Calu3 (cell line): Measurements from ENCODE around the gene HNRNPH2. TPM values are rescaled to one million over a fixed set of nuclear protein-coding genes. Genes with fewer than 3 reads are reported as not detected.
A peak's percentile ranks its signal among the peaks of the same experiment; 100 is the strongest.

ENCODE experiments used
- BruUV-seq: library from RNA; stranded (reverse); fragments of 400-500 nt; replicated peaks from 2 replicates; lab custom pipeline; 2021; lab: Mats Ljungman, UMichigan
- CTCF ChIA-PET: fragments of 300-600 bp; sonication (Branson Sonifier 250); formaldehyde crosslinking; loops from one replicate; lab custom pipeline; 2022; ENCODE audit warnings: antibody characterized with exemption; lab: Charles Lee
- DNase-seq: peaks from one replicate; pipeline ENCODE4 v3.0.0; 2022
- H3K27ac Mint-ChIP-seq: one replicate; pipeline ENCODE4 v1.8.0; 2022; ENCODE audit warnings: mixed read lengths; ENCODE audit not compliant: unreplicated experiment
- H3K27me3 Mint-ChIP-seq: one replicate; pipeline ENCODE4 v1.8.0; 2022; ENCODE audit warnings: mixed read lengths; ENCODE audit not compliant: unreplicated experiment
- H3K36me3 Mint-ChIP-seq: one replicate; pipeline ENCODE4 v1.8.0; 2022; ENCODE audit warnings: mild to moderate bottlenecking, moderate library complexity, mixed read lengths; ENCODE audit not compliant: insufficient read depth, unreplicated experiment
- H3K4me1 Mint-ChIP-seq: one replicate; pipeline ENCODE4 v1.8.0; 2022; ENCODE audit warnings: mild to moderate bottlenecking, low read depth, mixed read lengths; ENCODE audit not compliant: unreplicated experiment
- H3K4me3 Mint-ChIP-seq: one replicate; pipeline ENCODE4 v1.8.0; 2022; ENCODE audit warnings: mild to moderate bottlenecking, low read depth, moderate library complexity, mixed read lengths; ENCODE audit not compliant: unreplicated experiment
- H3K9me3 Mint-ChIP-seq: one replicate; pipeline ENCODE4 v1.8.0; 2022; ENCODE audit warnings: low read depth, mixed read lengths; ENCODE audit not compliant: unreplicated experiment
- CTCF ChIP-seq: fragments of 200-600 bp; IDR thresholded peaks from one replicate; pipeline ENCODE4 v1.8.0; 2022; ENCODE audit warnings: antibody characterized with exemption; ENCODE audit not compliant: unreplicated experiment
- intact Hi-C: fragments of 100-400 bp; cut with micrococcal nuclease; formaldehyde crosslinking; loops from one replicate; pipeline ENCODE4 v1.10.0; 2022; ENCODE audit not compliant: unreplicated experiment
- total RNA-seq: library from RNA; stranded (reverse); gene quantifications from 2 replicates; pipeline ENCODE4 v1.2.3, GENCODE V29; 2022

HNRNPH2 gene
- total RNA-seq, 1 experiment from 2014 or later: 71.8 TPM

GRCh38 chrX:101408532-101408841 lies 465 bp downstream of the HNRNPH2 start:
- peak overlapping the region; percentile 90 for H3K27ac Mint-ChIP-seq
- H3K9me3 Mint-ChIP-seq: no peaks in the 10 kb centered on the region
- CTCF ChIA-PET: no interaction called here
- intact Hi-C loops: loop anchor here (2.0 kb wide), 1 partner anchor 18 kb away; the partner anchor contains the start of gene RPL36A
- peak overlapping the region; percentile 80 for H3K4me3 Mint-ChIP-seq
- H3K4me1 Mint-ChIP-seq: peaks cover 17% of the 10 kb centered on the region
- no peak for TF ChIP-seq CTCF
- H3K27me3 Mint-ChIP-seq: no peaks in the 10 kb centered on the region
- no peak for DNase-seq
- peaks cover 44% of the 10 kb centered on the region for H3K36me3 Mint-ChIP-seq
- TSS peak; percentile 62 for BruUV-seq

- DNase-seq: no peak
- H3K36me3 Mint-ChIP-seq: peaks cover 44% of the 10 kb centered on the region
- no peaks in the 10 kb centered on the region for H3K9me3 Mint-ChIP-seq
- no peaks in the 10 kb centered on the region for H3K27me3 Mint-ChIP-seq
- H3K27ac Mint-ChIP-seq: peak overlapping the region; percentile 90
- peaks cover 17% of the 10 kb centered on the region for H3K4me1 Mint-ChIP-seq
- peak overlapping the region; percentile 80 for H3K4me3 Mint-ChIP-seq
- intact Hi-C loops: loop anchor here (2.0 kb wide), 1 partner anchor 18 kb away; the partner anchor contains the start of gene RPL36A
- CTCF ChIA-PET: no interaction called here
- TF ChIP-seq CTCF: no peak
- no TSS peak for BruUV-seq
Observed at GRCh38 chrX:101409043-101409442, 1.0 kb downstream of the HNRNPH2 start.

- Mint-ChIP-seq H3K4me1 (peaks cover 21% of the 10 kb centered on the region), H3K4me3 (peak overlapping the region; percentile 80), H3K9me3 (no peaks in the 10 kb centered on the region), H3K27me3 (no peaks in the 10 kb centered on the region), H3K36me3 (peaks cover 44% of the 10 kb centered on the region), H3K27ac (peak overlapping the region; percentile 82)
- no peak for TF ChIP-seq CTCF
- CTCF ChIA-PET: no interaction called here
- intact Hi-C loops: loop anchor here (10.0 kb wide), 1 partner anchor 184 kb away; no protein-coding TSS in a partner anchor
- DNase-seq: no peak
- BruUV-seq: no TSS peak
Observed at GRCh38 chrX:101410461-101410860, 2.4 kb downstream of the HNRNPH2 start.

GRCh38 chrX:101411984-101412383 lies 4.0 kb downstream of the HNRNPH2 start:
- no peak overlapping the region for H3K4me3 Mint-ChIP-seq
- H3K27me3 Mint-ChIP-seq: no peaks in the 10 kb centered on the region
- no peak for TF ChIP-seq CTCF
- peaks cover 25% of the 10 kb centered on the region for H3K4me1 Mint-ChIP-seq
- no TSS peak for BruUV-seq
- DNase-seq: no peak
- intact Hi-C loops: loop anchor here (10.0 kb wide), 1 partner anchor 183 kb away; no protein-coding TSS in a partner anchor
- H3K9me3 Mint-ChIP-seq: no peaks in the 10 kb centered on the region
- peaks cover 40% of the 10 kb centered on the region for H3K36me3 Mint-ChIP-seq
- CTCF ChIA-PET: no interaction called here
- peak overlapping the region; percentile 42 for H3K27ac Mint-ChIP-seq
